Natural killer cell treated with Interleukin-12 subunit alpha and Interleukin-12 subunit beta and Interleukin-15 and Interleukin-18, amount 100 ng/mL, for 72 hours (primary cell): ENCODE results near the gene ALOX12B. TPM values are rescaled to one million over a fixed set of nuclear protein-coding genes. Genes with fewer than 3 reads are reported as not detected.
A peak's percentile ranks its signal among the peaks of the same experiment; 100 is the strongest.
"Not testable (repeated sequence)": the region's sequence is repeated elsewhere in the genome, so short reads cannot be mapped to it uniquely, and the experiment has no call there.

Experiments
- ATAC-seq, 2 donors: fragments of 150-1000 bp; cut with Tn5 transposase in 1 of 2; sonication (Bioruptor Pico), chemical (Tn5 transposase) in 1 of 2; 2 replicates each; pipeline ENCODE4 v1.10.0; 2021
- DNase-seq: peaks from one replicate; pipeline ENCODE4 v3.0.0; 2022; ENCODE audit warnings: low spot score
- H3K27ac Mint-ChIP-seq, 2 donors: 1 replicate in 1 of 2; 2 replicates in 1 of 2; pipeline ENCODE4 v1.8.0; 2022; ENCODE audit warnings: mixed read lengths in 2 of 2, mild to moderate bottlenecking in 1 of 2, moderate library complexity in 1 of 2
- H3K27me3 Mint-ChIP-seq, 2 donors: 1 replicate in 1 of 2; 2 replicates in 1 of 2; pipeline ENCODE4 v1.8.0; 2022; ENCODE audit warnings: mixed read lengths in 2 of 2
- H3K36me3 Mint-ChIP-seq: one replicate; pipeline ENCODE4 v1.8.0; 2022; ENCODE audit warnings: mixed read lengths
- H3K4me1 Mint-ChIP-seq, 2 donors: 1 replicate in 1 of 2; 2 replicates in 1 of 2; pipeline ENCODE4 v1.8.0; 2022; ENCODE audit warnings: low read depth in 2 of 2, mixed read lengths in 2 of 2, mild to moderate bottlenecking in 1 of 2
- H3K4me3 Mint-ChIP-seq: one replicate; pipeline ENCODE4 v1.8.0; 2022; ENCODE audit warnings: mixed read lengths
- H3K9me3 Mint-ChIP-seq: 2 replicates; pipeline ENCODE4 v1.8.0; 2022; ENCODE audit warnings: mixed read lengths
- total RNA-seq, 2 donors: library from RNA; stranded (reverse); gene quantifications; one replicate each; pipeline ENCODE4 v1.2.3, GENCODE V29; 2022

Gene ALOX12B
- total RNA-seq, 2 donors from 2014 or later = 0.62 TPM; not detected in 1

- Mint-ChIP-seq H3K4me1 (peaks cover 6 to 7% of the 10 kb centered on the region in 2 donors), H3K9me3 (no peaks in the 10 kb centered on the region)
- no peak for ATAC-seq
Observed at GRCh38 chr17:8084250-8084649, 3.3 kb downstream of the ALOX12B start.

DNA sequence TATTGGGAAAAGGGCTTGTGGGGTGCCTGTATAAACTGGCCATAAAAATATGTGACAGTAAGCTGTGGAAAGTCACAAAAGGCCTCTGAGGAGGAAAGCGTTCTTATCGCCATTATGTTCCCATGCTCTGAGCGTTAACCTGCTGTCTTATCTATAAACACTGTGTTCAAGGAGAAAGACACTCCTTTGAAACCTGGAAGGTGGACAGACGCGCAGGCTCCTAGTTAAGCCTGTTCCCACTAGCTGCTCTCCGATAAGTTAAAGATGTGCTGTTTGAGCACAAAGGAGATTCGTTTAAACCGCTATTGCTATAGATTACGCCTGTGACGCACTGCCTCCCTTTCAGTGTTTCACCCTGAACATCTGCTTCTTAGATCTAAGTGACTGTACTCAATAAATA, 5.2 kb downstream of the ALOX12B start:
- H3K9me3 Mint-ChIP-seq = no peaks in the 10 kb centered on the region
- DNase-seq = no peak
- H3K4me1 Mint-ChIP-seq = peaks cover 7 to 9% of the 10 kb centered on the region in 2 donors
- H3K4me3 Mint-ChIP-seq = no peak overlapping the region
- no peak for ATAC-seq
- H3K27me3 Mint-ChIP-seq = peaks cover 5 to 10% of the 10 kb centered on the region in 2 donors
- H3K36me3 Mint-ChIP-seq = no peaks in the 10 kb centered on the region
- H3K27ac Mint-ChIP-seq = no peak overlapping the region

More at GRCh38 chr17:8084250-8084649, 3.3 kb downstream of the ALOX12B start:
- Mint-ChIP-seq H3K27me3 (peaks cover 12 to 17% of the 10 kb centered on the region in 2 donors), H3K4me3 (no peak overlapping the region), H3K27ac (no peak overlapping the region), H3K36me3 (no peaks in the 10 kb centered on the region)
- no peak for DNase-seq

DNA sequence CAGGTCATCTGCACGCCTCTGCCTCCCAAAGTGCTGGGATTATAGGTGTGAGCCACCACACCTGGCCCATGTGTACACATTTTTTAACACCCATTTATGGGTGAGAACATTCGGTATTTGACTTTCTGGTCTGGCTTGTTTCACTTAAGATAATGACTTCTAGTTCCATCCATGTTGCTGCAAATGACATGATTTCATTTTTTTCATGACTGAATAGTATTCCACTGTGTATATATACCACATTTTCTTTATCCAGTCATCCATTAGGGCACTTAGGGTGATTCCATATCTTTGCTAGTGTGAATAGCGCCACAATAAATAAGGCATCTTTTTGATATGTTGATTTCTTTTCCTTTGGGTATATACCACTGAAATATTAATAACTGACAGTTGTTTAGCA, 5.6 kb downstream of the ALOX12B start:
- ATAC-seq = no peak
- no peak for DNase-seq

GRCh38 chr17:8080799-8081219, 6.7 kb downstream of the ALOX12B start:
- Mint-ChIP-seq H3K4me3 (no peak overlapping the region), H3K4me1 (peaks cover 7 to 9% of the 10 kb centered on the region in 2 donors), H3K9me3 (no peaks in the 10 kb centered on the region), H3K36me3 (no peaks in the 10 kb centered on the region), H3K27me3 (peaks cover 0 to 3% of the 10 kb centered on the region in 2 donors), H3K27ac (no peak overlapping the region)
- DNase-seq = no peak
- no peak for ATAC-seq

More for the DNA sequence above, 5.6 kb downstream of the ALOX12B start:
- Mint-ChIP-seq H3K4me1 (peaks cover 7 to 9% of the 10 kb centered on the region in 2 donors), H3K27me3 (peaks cover 3 to 6% of the 10 kb centered on the region in 2 donors), H3K36me3 (no peaks in the 10 kb centered on the region), H3K4me3 (no peak overlapping the region), H3K9me3 (no peaks in the 10 kb centered on the region), H3K27ac (no peak overlapping the region)

GRCh38 chr17:8080208-8080798, 7.2 kb downstream of the ALOX12B start:
- no peak for ATAC-seq
- no peaks in the 10 kb centered on the region for H3K36me3 Mint-ChIP-seq
- no peak overlapping the region for H3K27ac Mint-ChIP-seq
- H3K4me3 Mint-ChIP-seq = peak overlapping the region; percentile 85
- peaks cover under 1 to 3% of the 10 kb centered on the region in 2 donors for H3K27me3 Mint-ChIP-seq
- peaks cover 7 to 9% of the 10 kb centered on the region in 2 donors for H3K4me1 Mint-ChIP-seq
- no peaks in the 10 kb centered on the region for H3K9me3 Mint-ChIP-seq
- DNase-seq = no peak

GRCh38 chr17:8079291-8080207, 8.0 kb downstream of the ALOX12B start:
- DNase-seq (peak; percentile 82), ATAC-seq (peak; percentile 91)
- Mint-ChIP-seq H3K36me3 (no peaks in the 10 kb centered on the region), H3K4me1 (peaks cover 11 to 15% of the 10 kb centered on the region in 2 donors), H3K27ac (no peak overlapping the region), H3K4me3 (peak overlapping the region; percentile 85), H3K9me3 (no peaks in the 10 kb centered on the region), H3K27me3 (peaks cover 8 to 10% of the 10 kb centered on the region in 2 donors)

DNA sequence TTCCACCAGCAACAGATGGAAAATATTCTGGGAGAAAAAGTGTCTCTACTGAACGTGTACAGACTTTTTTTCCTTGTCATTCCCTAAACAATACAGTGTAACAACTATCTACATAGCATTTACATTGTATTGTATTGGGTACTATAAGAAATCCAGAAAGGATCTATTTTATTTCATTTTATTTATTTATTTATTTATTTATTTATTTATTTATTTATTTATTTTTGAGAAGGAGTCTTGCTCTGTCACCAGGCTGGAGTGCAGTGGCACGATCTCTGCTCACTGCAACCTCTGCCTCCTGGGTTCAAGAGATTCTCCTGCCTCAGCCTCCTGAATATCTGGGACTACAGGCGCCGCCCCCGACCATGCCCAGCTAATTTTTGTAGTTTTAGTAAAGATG, 9.6 kb downstream of the ALOX12B start:
- H3K27me3 Mint-ChIP-seq = peaks cover 21 to 22% of the 10 kb centered on the region in 2 donors
- H3K36me3 Mint-ChIP-seq, H3K27ac Mint-ChIP-seq, H3K4me3 Mint-ChIP-seq, H3K9me3 Mint-ChIP-seq, ATAC-seq, DNase-seq: not testable (repeated sequence)
- H3K4me1 Mint-ChIP-seq = peaks cover 27 to 28% of the 10 kb centered on the region in 2 donors

DNA sequence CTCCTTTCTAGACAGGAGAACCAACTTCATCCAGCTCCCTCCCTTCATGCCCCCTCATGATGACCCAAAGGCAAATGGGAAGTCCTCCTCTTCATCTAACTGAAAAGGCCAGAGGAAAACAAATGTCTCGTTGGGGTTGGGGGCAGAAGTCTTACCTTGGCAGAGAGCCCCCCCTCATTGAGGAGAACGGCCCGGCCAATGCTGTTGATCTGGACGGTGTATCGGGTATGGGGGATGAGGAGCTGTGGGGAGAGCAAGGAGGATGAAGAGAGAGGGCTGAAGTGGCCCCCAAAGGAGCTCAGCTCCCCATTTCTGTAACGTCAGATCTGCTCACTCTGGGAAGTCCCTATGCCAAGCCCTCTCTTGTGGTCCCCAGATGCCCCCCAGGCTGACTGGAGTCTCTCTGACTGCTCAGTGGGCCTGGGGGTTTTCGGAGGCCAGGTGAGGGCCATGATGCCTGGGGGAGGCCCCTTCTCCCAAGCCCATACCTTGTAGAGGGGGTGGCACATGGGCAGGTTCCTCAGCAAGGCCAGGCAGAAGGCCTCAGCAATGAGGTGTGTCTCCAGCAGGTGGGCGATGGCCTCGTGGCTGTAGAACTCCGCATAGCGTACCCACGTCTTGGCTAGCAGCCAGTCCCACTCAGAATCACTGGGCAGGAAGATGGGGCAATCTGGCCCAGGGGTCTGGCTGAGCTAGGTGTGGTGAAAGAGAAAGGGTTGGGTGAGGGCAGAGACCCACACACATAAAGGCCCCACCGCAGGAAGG, 10.8 kb downstream of the ALOX12B start:
- no peak overlapping the region for H3K4me3 Mint-ChIP-seq
- H3K36me3 Mint-ChIP-seq = no peaks in the 10 kb centered on the region
- H3K9me3 Mint-ChIP-seq = no peaks in the 10 kb centered on the region
- H3K4me1 Mint-ChIP-seq = peaks cover 33 to 34% of the 10 kb centered on the region in 2 donors
- DNase-seq = no peak
- H3K27ac Mint-ChIP-seq = no peak overlapping the region
- H3K27me3 Mint-ChIP-seq = peaks cover 25 to 30% of the 10 kb centered on the region in 2 donors
- ATAC-seq = no peak

DNA sequence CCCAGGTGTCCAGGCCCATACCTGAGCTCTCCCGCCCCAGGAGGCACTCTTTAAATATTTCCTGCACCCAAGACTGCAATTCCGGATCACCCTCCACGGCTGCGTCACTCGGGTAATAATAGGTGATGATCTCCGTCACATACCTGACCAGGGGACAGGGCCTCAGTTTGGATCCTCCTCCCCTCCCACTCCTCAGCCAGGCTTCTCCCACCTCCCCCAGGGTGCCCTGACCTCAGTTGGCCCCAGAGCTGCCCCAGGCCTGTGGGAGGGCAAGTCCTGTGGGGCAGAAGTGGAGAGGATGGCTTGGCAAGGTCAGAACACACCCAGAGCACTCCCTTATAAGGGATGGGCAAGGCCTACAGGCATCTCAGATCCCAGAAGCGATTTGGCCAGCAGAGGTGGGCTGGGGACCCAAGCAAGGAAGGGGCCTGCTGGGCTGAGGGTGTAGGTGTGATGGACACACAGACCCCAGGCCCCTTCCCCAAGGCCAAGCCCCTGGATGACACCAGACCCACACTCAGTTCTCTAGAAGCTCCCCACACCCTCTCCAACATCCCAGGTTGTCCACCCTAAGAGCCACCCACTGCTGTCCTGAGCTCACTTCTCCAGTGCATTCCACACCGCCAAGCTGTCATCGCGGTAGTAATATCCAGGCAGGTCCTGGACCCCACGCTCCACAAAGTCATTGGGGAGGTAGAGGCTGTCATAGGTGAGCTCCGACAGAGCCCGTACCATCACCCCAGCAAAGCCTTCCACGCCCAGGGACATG, 11.8 kb downstream of the ALOX12B start:
- Mint-ChIP-seq H3K4me1 (peaks cover 33 to 34% of the 10 kb centered on the region in 2 donors), H3K36me3 (no peaks in the 10 kb centered on the region), H3K4me3 (no peak overlapping the region), H3K9me3 (no peaks in the 10 kb centered on the region), H3K27ac (no peak overlapping the region), H3K27me3 (peaks cover 25 to 31% of the 10 kb centered on the region in 2 donors)
- no peak for DNase-seq
- no peak for ATAC-seq

DNA sequence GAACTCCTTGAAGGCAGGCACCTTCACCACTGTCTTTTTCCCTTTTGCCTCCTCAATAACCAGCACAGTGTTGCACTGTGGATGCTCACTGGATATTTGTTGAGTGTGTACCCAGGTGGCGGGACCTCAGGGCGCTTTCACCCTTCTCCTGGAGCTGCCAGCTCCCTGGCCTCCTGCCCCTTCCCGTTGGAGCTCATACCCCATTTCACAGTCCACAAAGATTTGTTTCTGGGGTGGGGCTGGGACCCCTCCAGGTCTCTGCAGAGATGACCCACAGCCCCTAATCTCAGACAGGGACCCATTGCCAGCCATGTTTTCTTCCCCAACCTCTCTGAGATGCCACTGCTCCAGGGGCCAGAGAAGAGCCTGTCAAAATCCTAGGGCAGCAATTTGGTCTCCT, 12.4 kb downstream of the ALOX12B start:
- H3K4me1 Mint-ChIP-seq = peaks cover 29 to 32% of the 10 kb centered on the region in 2 donors
- H3K36me3 Mint-ChIP-seq = no peaks in the 10 kb centered on the region
- ATAC-seq (no peak), DNase-seq (no peak)
- H3K27ac Mint-ChIP-seq = peak overlapping the region in 1 of 2 donors; percentile 49
- H3K27me3 Mint-ChIP-seq = peaks cover 28 to 37% of the 10 kb centered on the region in 2 donors
- peak overlapping the region; percentile 40 for H3K4me3 Mint-ChIP-seq
- no peaks in the 10 kb centered on the region for H3K9me3 Mint-ChIP-seq

- Mint-ChIP-seq H3K27me3 (peaks cover 28 to 37% of the 10 kb centered on the region in 2 donors), H3K27ac (peak overlapping the region in 1 of 2 donors; percentile 49), H3K4me1 (peaks cover 27% of the 10 kb centered on the region in 2 donors), H3K4me3 (peak overlapping the region; percentile 40), H3K9me3 (no peaks in the 10 kb centered on the region), H3K36me3 (no peaks in the 10 kb centered on the region)
- ATAC-seq = no peak
- DNase-seq = no peak
Observed at GRCh38 chr17:8074554-8074953, 13.0 kb downstream of the ALOX12B start.

- ATAC-seq (peak; percentile 79 to 86), DNase-seq (peak; percentile 86)
Observed at GRCh38 chr17:8073627-8074484, 13.7 kb downstream of the ALOX12B start.

More at GRCh38 chr17:8073627-8074484, 13.7 kb downstream of the ALOX12B start:
- Mint-ChIP-seq H3K4me1 (peaks cover 24 to 27% of the 10 kb centered on the region in 2 donors), H3K4me3 (peak overlapping the region; percentile 74), H3K9me3 (no peaks in the 10 kb centered on the region), H3K27ac (peak overlapping the region in 1 of 2 donors; percentile 61), H3K27me3 (peaks cover 29 to 37% of the 10 kb centered on the region in 2 donors), H3K36me3 (no peaks in the 10 kb centered on the region)
